WTC11 (cell line): ENCODE results near the gene SIPA1L3.

Experiments used
- CREB1 ChIP-seq: sonication (generic); formaldehyde crosslinking; IDR thresholded peaks from 2 replicates; pipeline ENCODE4 v1.8.0; 2023; ENCODE audit warnings: mild to moderate bottlenecking, missing genetic modification reagents
- FOXK1 ChIP-seq: sonication (generic); formaldehyde crosslinking; IDR thresholded peaks from 2 replicates; pipeline ENCODE4 v1.8.0; 2022; ENCODE audit warnings: mild to moderate bottlenecking, moderate library complexity, missing genetic modification reagents
- FOXP1 ChIP-seq: sonication (generic); formaldehyde crosslinking; IDR thresholded peaks from 2 replicates; pipeline ENCODE4 v1.8.0; 2022; ENCODE audit warnings: missing genetic modification reagents, mild to moderate bottlenecking, moderate library complexity, borderline replicate concordance
- SMAD3 ChIP-seq: sonication (generic); formaldehyde crosslinking; IDR thresholded peaks from 2 replicates; pipeline ENCODE4 v1.8.0; 2022; ENCODE audit warnings: missing genetic modification reagents, mild to moderate bottlenecking, borderline replicate concordance
- SMAD4 ChIP-seq: sonication (generic); formaldehyde crosslinking; IDR thresholded peaks from 2 replicates; pipeline ENCODE4 v1.8.0; 2022; ENCODE audit warnings: mild to moderate bottlenecking, missing genetic modification reagents
- TEAD4 ChIP-seq: sonication (generic); formaldehyde crosslinking; IDR thresholded peaks from 2 replicates; pipeline ENCODE4 v1.8.0; 2022; ENCODE audit warnings: mild to moderate bottlenecking, missing genetic modification reagents
- ZNF263 ChIP-seq: sonication (generic); formaldehyde crosslinking; IDR thresholded peaks from 2 replicates; pipeline ENCODE4 v1.8.1; 2022; ENCODE audit warnings: low read depth, mild to moderate bottlenecking, moderate library complexity, missing genetic modification reagents
- ZSCAN18 ChIP-seq: fragments of 250-450 bp; sonication (Bioruptor Pico); IDR thresholded peaks from 2 replicates; pipeline ENCODE4 v2.1.2; 2022; ENCODE audit warnings: mild to moderate bottlenecking, moderate library complexity
- TF ChIP-seq, protein P1 (sequence below): sonication (generic); formaldehyde crosslinking; conservative IDR thresholded peaks from 2 replicates; pipeline ENCODE4 v1.8.1; 2022; ENCODE audit warnings: mild to moderate bottlenecking, missing genetic modification reagents
- TF ChIP-seq, protein P2 (sequence below): sonication (generic); formaldehyde crosslinking; IDR thresholded peaks from 2 replicates; pipeline ENCODE4 v1.8.1; 2023; ENCODE audit warnings: mild to moderate bottlenecking, moderate library complexity, missing genetic modification reagents
- TF ChIP-seq, protein P3 (sequence below): fragments of 200-600 bp; IDR thresholded peaks from 2 replicates; pipeline ENCODE4 v1.8.0; 2022; ENCODE audit warnings: antibody characterized with exemption
- TF ChIP-seq, protein P4 (sequence below): sonication (generic); formaldehyde crosslinking; IDR thresholded peaks from 2 replicates; pipeline ENCODE4 v1.8.0; 2022; ENCODE audit warnings: missing genetic modification reagents
- TF ChIP-seq, protein P5 (sequence below): sonication (generic); formaldehyde crosslinking; IDR thresholded peaks from 2 replicates; pipeline ENCODE4 v1.8.1; 2022; ENCODE audit warnings: low read depth, missing genetic modification reagents, borderline replicate concordance
- TF ChIP-seq, protein P6 (sequence below): sonication (generic); formaldehyde crosslinking; conservative IDR thresholded peaks from 2 replicates; pipeline ENCODE4 v1.8.1; 2023; ENCODE audit warnings: mild to moderate bottlenecking, low read depth, missing genetic modification reagents, moderate library complexity

DNA sequence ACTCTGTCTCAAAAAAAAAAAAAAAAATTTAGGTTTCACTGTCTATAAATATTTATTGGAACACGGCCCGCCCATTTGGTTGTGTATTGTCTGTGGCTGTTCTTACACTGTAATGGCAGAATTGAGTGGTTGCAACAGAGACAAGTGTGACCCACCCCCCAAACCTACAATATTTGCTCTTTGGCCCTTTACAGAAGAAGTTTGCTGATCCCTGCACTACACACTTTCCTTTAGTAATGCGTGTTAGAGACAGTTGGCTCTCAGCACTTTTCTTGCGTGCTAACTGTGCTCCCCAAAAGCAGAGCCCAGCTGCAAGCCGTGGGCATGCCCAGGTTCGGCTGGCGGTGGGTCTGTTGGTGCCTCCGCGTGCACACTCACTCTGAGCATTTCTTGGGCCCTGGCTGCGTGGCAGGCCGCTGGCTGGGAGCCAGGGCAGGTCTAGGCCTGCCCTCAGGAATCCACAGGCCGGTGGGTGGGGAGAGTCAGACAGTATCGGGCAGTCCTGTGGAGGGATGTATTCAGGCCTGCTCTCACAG, 72.6 kb downstream of the SIPA1L3 start:
- TF ChIP-seq ZNF263 (CRISPR knock-in tag) (no peak), SMAD3 (CRISPR knock-in tag) (no peak), FOXK1 (no peak), CREB1 (CRISPR knock-in tag) (no peak), FOXP1 (CRISPR knock-in tag) (no peak), TEAD4 (no peak), ZSCAN18 (CRISPR knock-in tag) (no peak), SMAD4 (CRISPR knock-in tag) (no peak)
- TF ChIP-seq, protein P1, sequence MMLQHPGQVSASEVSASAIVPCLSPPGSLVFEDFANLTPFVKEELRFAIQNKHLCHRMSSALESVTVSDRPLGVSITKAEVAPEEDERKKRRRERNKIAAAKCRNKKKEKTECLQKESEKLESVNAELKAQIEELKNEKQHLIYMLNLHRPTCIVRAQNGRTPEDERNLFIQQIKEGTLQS (CRISPR knock-in tag), result no peak
- TF ChIP-seq, protein P2, sequence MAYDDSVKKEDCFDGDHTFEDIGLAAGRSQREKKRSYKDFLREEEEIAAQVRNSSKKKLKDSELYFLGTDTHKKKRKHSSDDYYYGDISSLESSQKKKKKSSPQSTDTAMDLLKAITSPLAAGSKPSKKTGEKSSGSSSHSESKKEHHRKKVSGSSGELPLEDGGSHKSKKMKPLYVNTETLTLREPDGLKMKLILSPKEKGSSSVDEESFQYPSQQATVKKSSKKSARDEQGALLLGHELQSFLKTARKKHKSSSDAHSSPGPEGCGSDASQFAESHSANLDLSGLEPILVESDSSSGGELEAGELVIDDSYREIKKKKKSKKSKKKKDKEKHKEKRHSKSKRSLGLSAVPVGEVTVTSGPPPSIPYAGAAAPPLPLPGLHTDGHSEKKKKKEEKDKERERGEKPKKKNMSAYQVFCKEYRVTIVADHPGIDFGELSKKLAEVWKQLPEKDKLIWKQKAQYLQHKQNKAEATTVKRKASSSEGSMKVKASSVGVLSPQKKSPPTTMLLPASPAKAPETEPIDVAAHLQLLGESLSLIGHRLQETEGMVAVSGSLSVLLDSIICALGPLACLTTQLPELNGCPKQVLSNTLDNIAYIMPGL (CRISPR knock-in tag), result no peak
- TF ChIP-seq, protein P3, sequence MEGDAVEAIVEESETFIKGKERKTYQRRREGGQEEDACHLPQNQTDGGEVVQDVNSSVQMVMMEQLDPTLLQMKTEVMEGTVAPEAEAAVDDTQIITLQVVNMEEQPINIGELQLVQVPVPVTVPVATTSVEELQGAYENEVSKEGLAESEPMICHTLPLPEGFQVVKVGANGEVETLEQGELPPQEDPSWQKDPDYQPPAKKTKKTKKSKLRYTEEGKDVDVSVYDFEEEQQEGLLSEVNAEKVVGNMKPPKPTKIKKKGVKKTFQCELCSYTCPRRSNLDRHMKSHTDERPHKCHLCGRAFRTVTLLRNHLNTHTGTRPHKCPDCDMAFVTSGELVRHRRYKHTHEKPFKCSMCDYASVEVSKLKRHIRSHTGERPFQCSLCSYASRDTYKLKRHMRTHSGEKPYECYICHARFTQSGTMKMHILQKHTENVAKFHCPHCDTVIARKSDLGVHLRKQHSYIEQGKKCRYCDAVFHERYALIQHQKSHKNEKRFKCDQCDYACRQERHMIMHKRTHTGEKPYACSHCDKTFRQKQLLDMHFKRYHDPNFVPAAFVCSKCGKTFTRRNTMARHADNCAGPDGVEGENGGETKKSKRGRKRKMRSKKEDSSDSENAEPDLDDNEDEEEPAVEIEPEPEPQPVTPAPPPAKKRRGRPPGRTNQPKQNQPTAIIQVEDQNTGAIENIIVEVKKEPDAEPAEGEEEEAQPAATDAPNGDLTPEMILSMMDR, result no peak
- TF ChIP-seq, protein P4, sequence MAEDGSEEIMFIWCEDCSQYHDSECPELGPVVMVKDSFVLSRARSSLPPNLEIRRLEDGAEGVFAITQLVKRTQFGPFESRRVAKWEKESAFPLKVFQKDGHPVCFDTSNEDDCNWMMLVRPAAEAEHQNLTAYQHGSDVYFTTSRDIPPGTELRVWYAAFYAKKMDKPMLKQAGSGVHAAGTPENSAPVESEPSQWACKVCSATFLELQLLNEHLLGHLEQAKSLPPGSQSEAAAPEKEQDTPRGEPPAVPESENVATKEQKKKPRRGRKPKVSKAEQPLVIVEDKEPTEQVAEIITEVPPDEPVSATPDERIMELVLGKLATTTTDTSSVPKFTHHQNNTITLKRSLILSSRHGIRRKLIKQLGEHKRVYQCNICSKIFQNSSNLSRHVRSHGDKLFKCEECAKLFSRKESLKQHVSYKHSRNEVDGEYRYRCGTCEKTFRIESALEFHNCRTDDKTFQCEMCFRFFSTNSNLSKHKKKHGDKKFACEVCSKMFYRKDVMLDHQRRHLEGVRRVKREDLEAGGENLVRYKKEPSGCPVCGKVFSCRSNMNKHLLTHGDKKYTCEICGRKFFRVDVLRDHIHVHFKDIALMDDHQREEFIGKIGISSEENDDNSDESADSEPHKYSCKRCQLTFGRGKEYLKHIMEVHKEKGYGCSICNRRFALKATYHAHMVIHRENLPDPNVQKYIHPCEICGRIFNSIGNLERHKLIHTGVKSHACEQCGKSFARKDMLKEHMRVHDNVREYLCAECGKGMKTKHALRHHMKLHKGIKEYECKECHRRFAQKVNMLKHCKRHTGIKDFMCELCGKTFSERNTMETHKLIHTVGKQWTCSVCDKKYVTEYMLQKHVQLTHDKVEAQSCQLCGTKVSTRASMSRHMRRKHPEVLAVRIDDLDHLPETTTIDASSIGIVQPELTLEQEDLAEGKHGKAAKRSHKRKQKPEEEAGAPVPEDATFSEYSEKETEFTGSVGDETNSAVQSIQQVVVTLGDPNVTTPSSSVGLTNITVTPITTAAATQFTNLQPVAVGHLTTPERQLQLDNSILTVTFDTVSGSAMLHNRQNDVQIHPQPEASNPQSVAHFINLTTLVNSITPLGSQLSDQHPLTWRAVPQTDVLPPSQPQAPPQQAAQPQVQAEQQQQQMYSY, result no peak
- TF ChIP-seq, protein P5, sequence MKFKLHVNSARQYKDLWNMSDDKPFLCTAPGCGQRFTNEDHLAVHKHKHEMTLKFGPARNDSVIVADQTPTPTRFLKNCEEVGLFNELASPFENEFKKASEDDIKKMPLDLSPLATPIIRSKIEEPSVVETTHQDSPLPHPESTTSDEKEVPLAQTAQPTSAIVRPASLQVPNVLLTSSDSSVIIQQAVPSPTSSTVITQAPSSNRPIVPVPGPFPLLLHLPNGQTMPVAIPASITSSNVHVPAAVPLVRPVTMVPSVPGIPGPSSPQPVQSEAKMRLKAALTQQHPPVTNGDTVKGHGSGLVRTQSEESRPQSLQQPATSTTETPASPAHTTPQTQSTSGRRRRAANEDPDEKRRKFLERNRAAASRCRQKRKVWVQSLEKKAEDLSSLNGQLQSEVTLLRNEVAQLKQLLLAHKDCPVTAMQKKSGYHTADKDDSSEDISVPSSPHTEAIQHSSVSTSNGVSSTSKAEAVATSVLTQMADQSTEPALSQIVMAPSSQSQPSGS (CRISPR knock-in tag), result no peak
- TF ChIP-seq, protein P6, sequence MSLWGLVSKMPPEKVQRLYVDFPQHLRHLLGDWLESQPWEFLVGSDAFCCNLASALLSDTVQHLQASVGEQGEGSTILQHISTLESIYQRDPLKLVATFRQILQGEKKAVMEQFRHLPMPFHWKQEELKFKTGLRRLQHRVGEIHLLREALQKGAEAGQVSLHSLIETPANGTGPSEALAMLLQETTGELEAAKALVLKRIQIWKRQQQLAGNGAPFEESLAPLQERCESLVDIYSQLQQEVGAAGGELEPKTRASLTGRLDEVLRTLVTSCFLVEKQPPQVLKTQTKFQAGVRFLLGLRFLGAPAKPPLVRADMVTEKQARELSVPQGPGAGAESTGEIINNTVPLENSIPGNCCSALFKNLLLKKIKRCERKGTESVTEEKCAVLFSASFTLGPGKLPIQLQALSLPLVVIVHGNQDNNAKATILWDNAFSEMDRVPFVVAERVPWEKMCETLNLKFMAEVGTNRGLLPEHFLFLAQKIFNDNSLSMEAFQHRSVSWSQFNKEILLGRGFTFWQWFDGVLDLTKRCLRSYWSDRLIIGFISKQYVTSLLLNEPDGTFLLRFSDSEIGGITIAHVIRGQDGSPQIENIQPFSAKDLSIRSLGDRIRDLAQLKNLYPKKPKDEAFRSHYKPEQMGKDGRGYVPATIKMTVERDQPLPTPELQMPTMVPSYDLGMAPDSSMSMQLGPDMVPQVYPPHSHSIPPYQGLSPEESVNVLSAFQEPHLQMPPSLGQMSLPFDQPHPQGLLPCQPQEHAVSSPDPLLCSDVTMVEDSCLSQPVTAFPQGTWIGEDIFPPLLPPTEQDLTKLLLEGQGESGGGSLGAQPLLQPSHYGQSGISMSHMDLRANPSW, result no peak
